HPDE6-E6E7 (cell line): ENCODE data around the gene GDE1.
"Not testable (repeated sequence)": the region's sequence is repeated elsewhere in the genome, so short reads cannot be mapped to it uniquely, and the experiment has no call there.

Experiments used
- DNase-seq: peaks from one replicate; pipeline ENCODE4 v3.0.0; 2011; ENCODE audit warnings: missing footprints; ENCODE audit errors: extremely low spot score

GDE1 gene

GRCh38 chr16:19521471-19522396 is at the start of gene GDE1:
GDE1 (minus strand) TSS chr16:19522098; CDS start chr16:19521964, 134 bp downstream.
- peak; percentile 92 for DNase-seq

GRCh38 chr16:19567560-19567959 is 45.7 kb upstream of the GDE1 start:
- no peak for DNase-seq

GRCh38 chr16:19566362-19566761 is 44.5 kb upstream of the GDE1 start:
- DNase-seq, result no peak

GRCh38 chr16:19563377-19563776 is 41.5 kb upstream of the GDE1 start:
- no peak for DNase-seq

- DNase-seq, result no peak
These were observed 38.2 kb upstream of the GDE1 start for GRCh38 chr16:19560078-19560477.

- no peak for DNase-seq
These were observed 37.5 kb upstream of the GDE1 start for GRCh38 chr16:19559242-19559910.

- no peak for DNase-seq
These were observed 34.3 kb upstream of the GDE1 start for GRCh38 chr16:19555938-19556771.

- peak; percentile 97 for DNase-seq
These were observed 33.5 kb upstream of the GDE1 start, which contains the start of gene VPS35L for GRCh38 chr16:19555186-19555937. VPS35L (plus strand) TSS chr16:19555703; CDS start chr16:19555730, 27 bp downstream.

- no peak for DNase-seq
These were observed 27.8 kb upstream of the GDE1 start for GRCh38 chr16:19549673-19550072.

GRCh38 chr16:19548144-19548543 is 26.2 kb upstream of the GDE1 start:
- no peak for DNase-seq

- DNase-seq, result not testable (repeated sequence)
These were observed 21.5 kb upstream of the GDE1 start for GRCh38 chr16:19543278-19543996.

GRCh38 chr16:19542138-19542821 is 20.4 kb upstream of the GDE1 start:
- no peak for DNase-seq

- DNase-seq, result no peak
These were observed 18.5 kb upstream of the GDE1 start for GRCh38 chr16:19540241-19540970.

GRCh38 chr16:19532601-19533000 is 10.7 kb upstream of the GDE1 start:
- DNase-seq, result no peak

- no peak for DNase-seq
These were observed 6.8 kb upstream of the GDE1 start for GRCh38 chr16:19528666-19529065.

GRCh38 chr16:19527161-19527560 is 5.3 kb upstream of the GDE1 start:
- no peak for DNase-seq

- no peak for DNase-seq
These were observed 3.5 kb upstream of the GDE1 start for GRCh38 chr16:19525385-19525723.

GRCh38 chr16:19524616-19525384 is 2.9 kb upstream of the GDE1 start:
- peak; percentile 27 for DNase-seq

GRCh38 chr16:19524356-19524615 is 2.4 kb upstream of the GDE1 start:
- DNase-seq, result no peak
